Cardiac muscle cell (in vitro differentiated cells and primary cell): ENCODE measurements around the gene CHN2. TPM values are rescaled to one million over a fixed set of nuclear protein-coding genes. Genes with fewer than 3 reads are reported as not detected.

Experiments used
- DNase-seq, 2 donors: peaks; one replicate each; pipeline versions ENCODE4 v3.0.0 to v3.0.0-alpha.2; 2010 to 2017; ENCODE audit warnings: low read depth in 1 of 2, low spot score in 1 of 2
- H3K27ac ChIP-seq: fragments of 200-600 bp; sonication (generic); 2 replicates; pipeline ENCODE4 v1.5.1; 2016
- H3K27me3 ChIP-seq: fragments of 200-600 bp; sonication (generic); 2 replicates; pipeline ENCODE4 v1.6.0; 2016; ENCODE audit warnings: control low read depth
- H3K36me3 ChIP-seq: fragments of 200-600 bp; sonication (generic); 2 replicates; pipeline ENCODE4 v1.5.1; 2016; ENCODE audit warnings: control low read depth
- H3K4me1 ChIP-seq: fragments of 200-600 bp; sonication (generic); 2 replicates; pipeline ENCODE4 v1.8.1; 2017; ENCODE audit warnings: low read depth, mild to moderate bottlenecking, mixed run types
- H3K4me3 ChIP-seq: fragments of 200-600 bp; sonication (generic); 2 replicates; pipeline ENCODE4 v1.5.1; 2016; ENCODE audit warnings: mild to moderate bottlenecking
- H3K9me3 ChIP-seq: fragments of 200-600 bp; sonication (generic); 2 replicates; pipeline ENCODE4 v1.5.1; 2017; ENCODE audit warnings: low read depth, mild to moderate bottlenecking, control low read depth
- polyA plus RNA-seq: library from polyadenylated mRNA; unstranded; fragments of >200 nt; fragmentation: Nextera tagmentation; extraction: Ambion mirVana; gene quantifications from 2 replicates; pipeline ENCODE4 v1.2.1, GENCODE V29; 2016
- total RNA-seq: library from RNA; depleted of rRNA; stranded (reverse); fragments of >200 nt; gene quantifications from 2 replicates; pipeline ENCODE4 v1.2.3, GENCODE V29; 2016
- TF ChIP-seq, protein P1 (sequence below): IDR thresholded peaks from 2 replicates; pipeline ENCODE4 v1.5.1; 2012; ENCODE audit warnings: low read depth, mild to moderate bottlenecking, low read length

The CHN2 gene
- total and polyA plus RNA-seq, 2 experiments from 2014 or later, result 16.0 to 30.5 TPM

- no peaks in the 10 kb centered on the region for H3K27me3 ChIP-seq
- no peaks in the 10 kb centered on the region for H3K36me3 ChIP-seq
- H3K4me3 ChIP-seq, result no peak overlapping the region
- no peaks in the 10 kb centered on the region for H3K4me1 ChIP-seq
- TF ChIP-seq, protein P1, sequence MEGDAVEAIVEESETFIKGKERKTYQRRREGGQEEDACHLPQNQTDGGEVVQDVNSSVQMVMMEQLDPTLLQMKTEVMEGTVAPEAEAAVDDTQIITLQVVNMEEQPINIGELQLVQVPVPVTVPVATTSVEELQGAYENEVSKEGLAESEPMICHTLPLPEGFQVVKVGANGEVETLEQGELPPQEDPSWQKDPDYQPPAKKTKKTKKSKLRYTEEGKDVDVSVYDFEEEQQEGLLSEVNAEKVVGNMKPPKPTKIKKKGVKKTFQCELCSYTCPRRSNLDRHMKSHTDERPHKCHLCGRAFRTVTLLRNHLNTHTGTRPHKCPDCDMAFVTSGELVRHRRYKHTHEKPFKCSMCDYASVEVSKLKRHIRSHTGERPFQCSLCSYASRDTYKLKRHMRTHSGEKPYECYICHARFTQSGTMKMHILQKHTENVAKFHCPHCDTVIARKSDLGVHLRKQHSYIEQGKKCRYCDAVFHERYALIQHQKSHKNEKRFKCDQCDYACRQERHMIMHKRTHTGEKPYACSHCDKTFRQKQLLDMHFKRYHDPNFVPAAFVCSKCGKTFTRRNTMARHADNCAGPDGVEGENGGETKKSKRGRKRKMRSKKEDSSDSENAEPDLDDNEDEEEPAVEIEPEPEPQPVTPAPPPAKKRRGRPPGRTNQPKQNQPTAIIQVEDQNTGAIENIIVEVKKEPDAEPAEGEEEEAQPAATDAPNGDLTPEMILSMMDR, result no peak
- no peak for DNase-seq
- H3K27ac ChIP-seq, result no peak overlapping the region
- H3K9me3 ChIP-seq, result no peaks in the 10 kb centered on the region
Observed at GRCh38 chr7:29184599-29184998, 10.0 kb upstream of the CHN2 start.

DNA sequence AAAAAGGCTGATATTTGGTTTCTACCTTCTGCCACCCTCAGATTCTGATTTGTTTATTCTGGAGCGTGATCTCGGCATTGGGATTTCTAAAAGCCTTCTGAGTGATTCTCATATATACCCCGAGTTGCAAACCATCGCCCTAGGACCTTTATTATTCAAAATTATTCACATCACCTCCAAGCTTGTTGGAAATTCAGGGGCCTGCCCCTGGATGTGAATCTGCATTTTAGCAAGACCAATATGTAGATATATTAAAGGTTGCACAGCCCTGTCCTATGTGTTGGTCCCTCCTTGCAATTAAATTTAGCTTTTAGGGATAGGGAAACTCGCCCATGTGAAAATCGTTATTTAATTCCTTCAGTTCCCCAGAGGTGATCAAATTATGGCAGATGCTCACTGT is 9.0 kb upstream of the CHN2 start:
- TF ChIP-seq, protein P1, result no peak
- Histone ChIP-seq H3K27me3 (peaks cover 6% of the 10 kb centered on the region), H3K36me3 (no peaks in the 10 kb centered on the region), H3K27ac (no peak overlapping the region), H3K9me3 (no peaks in the 10 kb centered on the region), H3K4me3 (no peak overlapping the region), H3K4me1 (no peaks in the 10 kb centered on the region)
- no peak for DNase-seq

DNA sequence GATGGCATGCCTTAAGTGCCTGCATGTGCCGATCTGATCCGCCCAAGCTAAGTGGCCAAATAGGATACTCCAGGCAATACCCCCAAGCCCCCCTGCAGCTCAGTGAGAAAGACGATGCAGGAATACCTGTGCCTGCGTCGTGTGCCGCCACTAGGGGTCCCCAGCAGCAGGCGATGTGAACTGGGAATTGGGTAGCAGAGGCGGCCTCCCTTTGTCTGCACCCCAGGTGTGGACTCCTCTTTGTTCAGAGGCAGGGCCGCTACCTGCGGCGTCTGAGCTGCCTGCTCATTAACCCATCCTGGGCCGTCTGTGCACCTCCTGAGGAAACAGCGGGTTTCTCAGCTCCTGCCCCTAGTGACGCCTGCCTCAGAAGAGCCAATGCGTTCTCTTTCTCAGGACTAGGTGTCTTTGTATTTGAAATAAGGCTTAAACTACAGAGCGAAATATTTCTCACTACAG is 4.8 kb upstream of the CHN2 start:
- H3K27me3 ChIP-seq, result peaks cover 45% of the 10 kb centered on the region

DNA sequence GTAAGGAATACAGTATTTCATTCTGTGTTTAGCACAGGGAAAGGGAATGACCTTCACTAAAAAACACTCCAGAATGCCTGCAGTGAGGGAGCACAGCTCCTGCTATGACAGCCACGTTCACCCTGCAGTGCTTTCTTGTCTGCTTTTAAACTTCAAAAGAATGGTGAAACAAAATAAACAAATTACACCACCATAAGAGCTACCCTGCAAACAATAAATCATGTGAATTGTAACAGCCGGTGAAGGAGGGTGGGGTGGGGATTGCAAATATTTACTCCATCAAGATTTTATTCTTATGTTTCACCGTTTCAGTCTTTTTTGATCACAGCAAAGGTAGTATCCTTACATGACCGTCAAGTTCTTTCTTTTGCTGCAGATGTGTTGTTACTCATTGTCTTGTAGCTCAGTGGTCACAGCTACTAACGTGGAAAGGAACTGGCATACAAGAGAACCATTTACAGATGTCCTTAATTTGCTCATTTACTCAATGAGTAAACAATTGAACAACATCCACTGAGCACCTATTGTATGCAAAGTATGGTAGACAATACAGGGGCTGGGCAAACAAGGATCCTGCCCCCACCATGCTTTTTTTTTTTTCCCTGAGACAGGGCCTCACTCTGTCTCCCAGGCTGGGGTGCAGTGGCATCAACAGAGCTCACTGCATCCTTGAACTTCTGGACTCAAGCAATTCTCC is 4.1 kb upstream of the CHN2 start:
- no peaks in the 10 kb centered on the region for H3K36me3 ChIP-seq
- H3K27me3 ChIP-seq, result peaks cover 53% of the 10 kb centered on the region
- H3K4me3 ChIP-seq, result no peak overlapping the region
- no peaks in the 10 kb centered on the region for H3K4me1 ChIP-seq
- no peak for DNase-seq
- no peaks in the 10 kb centered on the region for H3K9me3 ChIP-seq
- H3K27ac ChIP-seq, result no peak overlapping the region
- TF ChIP-seq, protein P1, result no peak

More for the DNA sequence above, 4.8 kb upstream of the CHN2 start:
- peak; percentile 54 to 67 for DNase-seq
- Histone ChIP-seq H3K4me1 (no peaks in the 10 kb centered on the region), H3K9me3 (no peaks in the 10 kb centered on the region), H3K27ac (no peak overlapping the region), H3K36me3 (no peaks in the 10 kb centered on the region), H3K4me3 (no peak overlapping the region)
- TF ChIP-seq, protein P1, result peak; percentile 92

DNA sequence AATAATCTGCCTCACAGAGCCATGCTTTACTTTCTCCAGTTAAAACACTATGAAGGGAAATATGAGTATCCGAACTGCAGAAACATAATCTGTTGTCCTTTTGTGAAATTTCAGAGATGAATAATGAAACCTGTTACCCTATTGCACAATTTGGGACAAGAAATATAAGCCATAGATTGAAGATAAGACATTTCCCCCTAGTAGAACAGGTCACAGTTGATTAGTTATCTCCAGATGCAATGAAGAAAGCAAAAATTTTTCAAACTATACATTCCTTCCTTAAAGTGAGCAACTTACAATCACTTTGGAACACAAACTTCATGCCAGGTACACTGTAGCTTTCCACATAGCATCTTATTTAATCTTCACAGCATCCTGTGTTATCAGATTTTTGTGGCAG is 2.3 kb upstream of the CHN2 start:
- H3K9me3 ChIP-seq, result no peaks in the 10 kb centered on the region
- TF ChIP-seq, protein P1, result no peak
- DNase-seq, result no peak
- peaks cover 71% of the 10 kb centered on the region for H3K27me3 ChIP-seq
- no peak overlapping the region for H3K27ac ChIP-seq
- no peaks in the 10 kb centered on the region for H3K36me3 ChIP-seq
- no peak overlapping the region for H3K4me3 ChIP-seq
- no peaks in the 10 kb centered on the region for H3K4me1 ChIP-seq
